NCI-H2196 (cell line): ENCODE results near the gene RAB1B.
"Not testable (repeated sequence)": the region's sequence is repeated elsewhere in the genome, so short reads cannot be mapped to it uniquely, and the experiment has no call there.

ENCODE experiments used
- DNase-seq: peaks from one replicate; lab custom pipeline; 2025; ENCODE audit not compliant: unreplicated experiment; lab: John Stamatoyannopoulos, UW

The RAB1B gene

GRCh38 chr11:66239511-66239910 is 28.9 kb upstream of the RAB1B start:
- DNase-seq = no peak

DNA sequence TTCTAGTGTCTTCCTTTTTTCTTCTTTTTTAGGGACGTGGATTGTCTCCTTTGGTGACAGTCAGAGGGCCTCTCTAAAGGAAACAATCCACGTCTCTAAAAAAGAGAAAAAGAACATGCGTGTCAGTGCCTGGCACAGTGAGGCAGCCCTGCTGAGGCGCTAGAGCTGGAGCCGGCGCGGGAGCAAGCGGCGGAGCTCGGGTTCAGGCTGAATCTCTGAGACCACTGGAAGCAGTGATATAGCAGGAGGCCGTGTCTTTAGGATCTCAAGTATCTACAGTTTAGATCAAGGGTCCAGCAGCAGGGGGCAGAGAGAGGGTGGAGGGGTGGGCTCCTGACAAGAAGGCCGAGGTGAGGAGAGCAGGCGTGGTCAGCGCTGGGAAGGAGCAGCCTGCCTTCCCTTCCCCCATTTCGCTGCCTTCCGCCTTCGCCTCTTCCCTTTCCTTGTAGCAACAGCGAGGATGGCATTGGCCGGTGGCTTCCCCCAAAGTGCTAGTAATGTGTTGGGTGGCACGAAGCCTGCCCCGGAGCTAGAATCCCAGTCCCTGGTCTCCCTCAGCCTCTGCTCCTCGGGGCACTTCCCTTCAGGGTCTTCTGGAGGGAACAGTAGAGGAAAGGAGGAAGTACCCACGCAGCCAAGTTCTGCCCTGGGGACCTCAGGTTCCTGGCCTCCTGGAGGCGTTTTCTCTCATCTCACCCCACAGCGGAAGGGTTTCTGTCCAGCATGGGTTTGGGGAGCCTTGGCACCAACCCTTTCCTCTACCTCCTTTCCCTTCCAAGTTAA is 28.2 kb upstream of the RAB1B start:
- no peak for DNase-seq

DNA sequence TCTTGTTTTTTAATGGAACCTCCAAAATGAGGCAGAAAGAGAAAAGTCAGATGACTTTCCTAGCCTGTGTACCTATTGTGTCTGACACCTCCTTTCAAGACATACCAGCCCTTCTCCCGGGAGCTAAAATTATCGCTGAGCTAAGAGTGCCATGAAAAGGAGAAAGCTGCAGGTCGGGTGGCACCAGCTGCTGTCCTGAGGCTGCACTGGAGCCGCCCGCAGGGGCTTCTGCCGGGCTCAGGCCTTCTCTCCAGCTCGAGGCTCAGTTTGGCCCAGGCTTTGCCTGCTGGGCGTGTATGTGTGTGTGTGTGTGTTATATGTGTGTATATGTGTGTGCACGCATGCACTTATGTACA is 27.7 kb upstream of the RAB1B start:
- DNase-seq = no peak

DNA sequence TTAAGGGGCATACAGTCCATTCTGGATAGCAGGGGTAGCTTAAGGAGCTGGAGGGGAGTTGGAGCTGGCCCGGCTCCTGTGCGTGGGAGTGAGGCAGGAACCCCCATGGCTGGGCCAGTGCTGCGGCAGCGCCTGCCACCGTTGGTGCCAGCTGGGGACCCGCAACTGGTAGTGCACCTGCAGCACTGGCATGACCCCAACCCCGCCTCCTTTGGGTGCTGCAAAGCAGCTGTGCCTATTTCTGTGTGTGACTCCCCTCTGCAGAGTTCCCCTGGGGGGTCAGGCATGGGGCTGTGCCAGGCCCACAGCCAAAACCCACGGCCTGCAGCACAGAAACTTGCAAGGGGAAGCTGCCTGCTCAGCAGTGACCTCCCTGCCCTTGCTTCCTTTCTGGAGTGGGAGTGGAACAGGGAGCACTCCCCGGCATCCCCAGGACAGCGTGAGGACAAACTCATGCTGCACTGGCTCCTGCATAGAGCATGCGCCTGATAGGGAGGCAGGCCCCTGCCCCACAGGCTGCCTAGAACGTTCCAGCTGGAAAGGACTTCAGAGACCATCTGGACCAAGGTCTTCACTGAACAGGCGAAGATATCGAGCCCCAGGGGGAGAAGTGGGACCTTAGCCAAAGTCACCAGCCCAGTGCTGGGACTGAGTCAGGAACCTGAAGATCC is 26.2 kb upstream of the RAB1B start:
- no peak for DNase-seq

DNA sequence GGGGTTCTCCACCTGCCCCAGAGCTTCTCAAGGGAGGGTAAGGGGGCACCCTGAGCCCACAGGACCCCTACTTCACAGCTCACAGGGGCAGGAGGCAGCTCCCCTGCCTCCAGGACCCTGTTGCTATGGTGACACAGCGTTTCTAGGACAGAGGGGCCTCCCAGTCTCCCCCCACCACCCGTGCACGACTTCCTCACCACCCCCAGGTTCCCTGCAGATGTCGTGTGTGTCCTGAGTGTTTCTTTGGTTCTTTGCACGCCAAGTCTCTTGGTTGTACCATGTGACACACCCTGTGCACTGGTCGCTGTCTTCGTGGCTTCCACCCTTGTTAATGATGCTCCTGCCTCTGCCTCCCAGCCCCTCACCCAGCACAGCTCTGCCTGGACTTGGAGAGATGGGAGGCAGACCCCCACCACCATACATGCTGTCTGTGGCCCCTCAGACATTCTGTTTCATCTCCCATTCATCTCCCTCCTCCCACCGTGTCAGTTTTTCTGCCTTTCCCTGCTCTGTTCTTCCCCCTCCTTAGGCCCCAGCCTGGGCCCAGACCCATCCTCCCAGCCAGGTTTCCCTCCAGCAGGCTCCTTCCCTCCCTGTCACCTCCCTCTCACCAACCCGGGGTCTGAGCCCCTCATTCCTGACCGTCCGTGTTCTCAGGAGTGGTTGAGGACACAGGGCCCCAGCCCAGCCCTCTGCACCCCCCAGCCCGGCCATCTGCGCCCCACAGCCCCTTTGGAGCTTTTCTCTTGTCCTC is 24.5 kb upstream of the RAB1B start:
- no peak for DNase-seq

- DNase-seq = no peak
Measured at GRCh38 chr11:66247295-66247694, 21.1 kb upstream of the RAB1B start.

DNA sequence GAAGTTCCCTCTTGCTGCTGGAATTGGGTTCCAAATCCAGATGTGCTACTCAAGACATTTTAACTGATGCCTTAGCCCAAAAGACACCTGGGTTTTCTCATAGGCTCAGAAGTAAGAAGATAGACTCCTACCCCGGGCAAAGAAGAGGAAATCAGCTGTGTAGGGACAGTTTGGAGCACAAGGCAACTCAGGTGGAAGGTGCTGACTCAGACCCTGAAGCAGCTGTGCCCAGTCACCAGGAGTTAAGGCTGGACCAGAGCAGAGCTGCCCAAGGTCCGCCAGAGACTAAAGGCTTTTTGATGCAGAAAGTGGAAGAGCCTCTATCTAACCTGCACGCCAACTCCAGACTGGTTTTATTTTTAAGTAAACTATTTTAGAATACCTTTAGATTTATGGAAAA is 20.6 kb upstream of the RAB1B start:
- DNase-seq = no peak

DNA sequence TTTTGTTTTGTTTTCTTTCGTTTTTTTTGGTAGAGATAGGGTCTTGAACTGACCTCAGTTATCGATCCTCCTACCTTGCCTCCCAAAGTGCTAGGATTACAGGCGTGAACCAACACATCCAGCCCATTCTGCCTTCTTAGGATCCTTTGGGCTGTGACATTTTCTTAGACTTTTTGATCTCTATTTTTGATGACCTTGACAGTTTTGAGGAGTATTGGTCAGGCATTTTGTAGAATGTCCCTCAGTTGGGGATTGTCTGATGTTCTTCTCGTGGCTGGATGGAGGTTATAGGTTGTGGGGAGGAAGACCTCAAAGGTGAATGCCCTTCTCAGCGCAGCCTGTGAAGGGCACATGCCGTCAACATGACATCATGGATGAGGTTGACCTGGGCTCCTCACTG is 19.5 kb upstream of the RAB1B start:
- DNase-seq = no peak

DNA sequence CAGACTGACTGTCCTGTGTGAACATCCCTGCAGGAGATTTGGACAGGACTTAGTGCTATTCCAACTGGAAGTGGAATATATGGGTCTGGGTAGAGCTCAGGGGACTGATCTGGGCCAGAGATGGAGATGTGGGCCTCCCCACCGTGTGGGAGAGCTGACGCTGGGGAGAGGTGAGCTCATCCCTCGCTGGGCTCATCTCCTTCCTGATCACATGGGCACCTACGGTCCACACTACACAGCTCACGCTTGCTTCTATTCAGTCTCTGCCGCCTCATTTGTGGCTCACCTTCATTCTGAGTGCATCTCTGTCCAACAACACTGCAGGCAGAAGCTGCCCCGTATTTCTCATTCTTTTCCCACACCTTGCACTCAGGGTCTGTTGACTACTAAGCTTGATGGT is 16.6 kb upstream of the RAB1B start:
- DNase-seq = no peak

DNA sequence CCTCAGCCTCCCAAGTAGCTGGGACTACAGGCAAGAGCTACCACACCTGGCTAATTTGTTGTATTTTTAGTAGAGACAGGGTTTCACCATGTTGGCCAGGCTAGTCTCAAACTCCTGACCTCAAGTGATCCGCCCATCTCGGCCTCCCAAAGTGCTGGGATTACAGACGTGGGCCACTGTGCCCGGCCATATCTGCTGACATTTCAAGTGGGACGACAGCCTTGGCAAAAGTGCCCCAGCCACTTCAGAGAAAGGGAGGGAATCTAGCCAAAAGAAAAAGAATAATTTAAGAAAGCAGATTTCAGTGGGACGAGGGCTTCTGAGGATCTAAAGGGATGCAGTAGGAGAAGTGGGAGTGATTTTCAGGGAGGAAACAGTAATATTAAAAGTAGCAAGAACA is 15.4 kb upstream of the RAB1B start:
- not testable (repeated sequence) for DNase-seq

GRCh38 chr11:66258473-66258893 is 10.0 kb upstream of the RAB1B start:
- DNase-seq = no peak

DNA sequence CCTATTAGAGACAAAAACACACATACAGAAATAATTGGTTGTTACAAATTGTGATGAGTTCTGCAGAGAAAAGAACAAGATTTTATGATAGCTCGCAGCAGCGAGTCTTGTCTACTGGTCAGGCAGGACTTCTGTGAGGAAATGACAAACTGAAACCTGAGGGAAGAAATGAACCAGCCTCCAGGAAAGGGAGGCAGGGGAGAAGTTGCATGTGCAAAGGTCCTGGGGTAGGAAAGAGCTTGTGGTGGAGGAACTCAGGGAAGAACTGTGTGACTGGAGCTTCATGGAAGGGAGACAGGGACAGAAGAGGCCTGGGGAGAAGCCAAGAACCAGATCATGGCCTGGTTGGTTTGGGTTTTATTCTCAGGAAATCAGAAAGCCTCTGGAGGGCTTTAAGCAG is 9.2 kb upstream of the RAB1B start:
- DNase-seq = no peak

GRCh38 chr11:66259956-66260355 is 8.5 kb upstream of the RAB1B start:
- no peak for DNase-seq

GRCh38 chr11:66261578-66261977 is 6.9 kb upstream of the RAB1B start:
- no peak for DNase-seq

DNA sequence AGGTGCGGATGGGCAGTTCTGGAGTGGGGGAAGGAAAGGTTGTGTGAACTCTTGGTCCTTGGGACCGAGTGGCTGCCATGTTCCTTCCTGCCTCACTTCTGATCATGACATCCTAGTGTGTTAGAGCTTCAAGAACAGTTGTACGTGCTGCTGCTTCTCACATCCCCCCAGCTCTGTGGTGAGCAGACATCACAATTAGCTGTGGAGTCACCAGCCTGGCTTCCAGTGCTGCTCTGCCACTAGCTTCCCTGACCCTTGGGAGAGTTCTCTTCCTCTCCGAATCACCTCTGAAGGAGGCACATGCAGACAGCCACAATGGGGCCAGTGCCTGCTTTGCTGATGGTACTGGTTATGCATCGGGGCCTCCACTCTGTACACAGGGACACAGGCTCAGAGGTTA is 6.2 kb upstream of the RAB1B start:
- DNase-seq = no peak

DNA sequence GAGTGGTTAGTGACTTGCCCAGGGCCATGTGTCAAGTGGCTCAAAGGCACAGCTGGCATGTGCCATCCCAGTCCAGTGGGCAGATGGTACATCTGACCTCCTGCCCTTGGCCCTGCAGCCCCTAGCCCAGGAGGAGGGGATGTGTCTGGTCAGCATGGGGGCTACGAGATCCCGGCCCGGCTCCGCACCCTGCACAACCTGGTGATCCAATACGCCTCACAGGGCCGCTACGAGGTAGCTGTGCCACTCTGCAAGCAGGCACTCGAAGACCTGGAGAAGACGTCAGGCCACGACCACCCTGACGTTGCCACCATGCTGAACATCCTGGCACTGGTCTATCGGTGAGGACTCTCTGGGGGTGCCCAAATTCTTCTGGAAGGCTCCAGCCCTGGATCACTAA is 5.7 kb upstream of the RAB1B start:
- no peak for DNase-seq

DNA sequence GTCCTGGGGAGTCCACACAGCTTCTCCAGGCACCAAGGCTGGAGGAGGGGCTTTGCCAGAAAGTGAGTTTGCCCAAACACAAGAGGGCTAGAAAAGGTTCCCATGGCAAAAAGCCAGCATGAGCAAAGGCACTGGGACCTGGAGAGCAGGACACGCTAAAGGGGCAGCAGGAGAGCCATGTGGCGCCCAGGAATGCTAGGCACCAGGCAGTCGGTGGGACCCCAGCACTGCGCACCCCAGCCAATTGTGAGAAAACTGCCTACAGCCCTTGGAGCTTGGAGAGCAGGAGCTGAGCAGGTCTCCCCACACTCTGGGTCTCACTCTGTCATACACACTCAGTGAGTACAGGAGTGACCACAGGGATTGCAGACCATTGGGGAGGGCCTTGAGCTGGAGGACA is 5.2 kb upstream of the RAB1B start:
- no peak for DNase-seq

- no peak for DNase-seq
Measured at GRCh38 chr11:66263785-66264184, 4.7 kb upstream of the RAB1B start.

DNA sequence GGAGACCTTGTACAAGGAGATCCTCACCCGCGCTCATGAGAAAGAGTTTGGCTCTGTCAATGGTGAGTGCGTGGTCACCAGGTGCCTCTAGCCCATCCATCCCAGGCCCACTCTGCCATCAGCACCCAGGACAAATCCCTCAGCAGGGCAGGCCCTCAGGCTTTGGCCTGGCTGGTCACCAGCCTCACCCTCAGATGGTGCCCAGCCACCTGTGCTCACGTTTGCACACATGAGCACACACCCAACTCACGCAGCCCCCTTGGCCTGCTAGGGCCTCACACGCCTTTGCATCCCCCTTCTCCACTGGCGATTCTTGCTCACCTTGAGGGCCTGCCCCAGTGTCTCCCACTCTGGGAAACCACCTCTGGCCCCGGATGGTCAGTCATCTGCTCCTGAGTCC is 4.1 kb upstream of the RAB1B start:
- no peak for DNase-seq

DNA sequence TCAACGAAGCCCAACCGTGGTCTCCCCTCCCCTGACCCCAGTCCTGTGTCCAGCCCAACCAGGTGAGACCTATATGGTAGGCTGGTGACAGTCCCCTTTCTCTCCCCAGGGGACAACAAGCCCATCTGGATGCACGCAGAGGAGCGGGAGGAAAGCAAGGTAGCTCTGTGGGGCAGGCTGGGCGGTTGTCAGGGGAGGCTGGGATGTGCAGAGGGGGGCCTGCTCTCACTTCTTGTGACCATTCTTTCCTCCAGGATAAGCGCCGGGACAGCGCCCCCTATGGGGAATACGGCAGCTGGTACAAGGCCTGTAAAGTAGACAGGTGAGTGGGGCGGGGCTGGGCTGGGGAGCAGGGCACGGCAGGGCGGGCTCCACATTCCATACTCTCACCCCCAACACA is 3.5 kb upstream of the RAB1B start:
- peak; percentile 22 for DNase-seq

GRCh38 chr11:66265531-66266377 is 2.7 kb upstream of the RAB1B start:
- DNase-seq = no peak
